Measurements from ENCODE around the gene RTN4RL1. TPM values are rescaled to one million over a fixed set of nuclear protein-coding genes. Genes with fewer than 3 reads are reported as not detected.

RTN4RL1 gene
- total RNA-seq, 1 donor from 2014 or later, result 0.77 TPM

- H3K27me3 Mint-ChIP-seq (ENCODE audit: low read depth, unreplicated experiment), result peaks cover 19% of the 10 kb centered on the region
- Histone ChIP-seq H3K4me1 (ENCODE audit: insufficient read depth, low read length) (peaks cover 9% of the 10 kb centered on the region), H3K4me2 (ENCODE audit: low read length) (no peak overlapping the region), H3K79me2 (ENCODE audit: insufficient read depth, low read length) (no peaks in the 10 kb centered on the region), H3K27me3 (ENCODE audit: insufficient read depth, low read length) (no peaks in the 10 kb centered on the region), H3K9ac (ENCODE audit: low read length) (no peak overlapping the region), H2AFZ (ENCODE audit: low read depth, low read length) (no peak overlapping the region), H3K27ac (ENCODE audit: low read depth, low read length) (no peak overlapping the region), H3K9me3 (ENCODE audit: insufficient read depth, low read depth, low read length) (no peaks in the 10 kb centered on the region), H3K36me3 (ENCODE audit: insufficient read depth, low read length) (no peaks in the 10 kb centered on the region), H3K4me3 (ENCODE audit: insufficient read depth, low read depth, low read length) (no peak overlapping the region), H4K20me1 (ENCODE audit: insufficient read depth, low read length) (no peaks in the 10 kb centered on the region)
- no peak for FAIRE-seq
- peak overlapping the region; percentile 41 for H3K4me3 Mint-ChIP-seq (ENCODE audit: unreplicated experiment)
- peaks cover 5% of the 10 kb centered on the region for H3K9me3 Mint-ChIP-seq (ENCODE audit: unreplicated experiment)
- H3K4me1 Mint-ChIP-seq (ENCODE audit: low read depth, unreplicated experiment), result peaks cover 15% of the 10 kb centered on the region
- H3K36me3 Mint-ChIP-seq (ENCODE audit: low read depth, unreplicated experiment), result no peaks in the 10 kb centered on the region
- TF ChIP-seq EZH2 (IDR thresholded peaks at IDR 0.05; ENCODE audit: insufficient read depth, low read length), result no peak
- TF ChIP-seq CTCF (IDR thresholded peaks at IDR 0.05; ENCODE audit: insufficient read depth, low read depth, low read length), result no peak
- no peak for DNase-seq (ENCODE audit: low read depth)
- peak overlapping the region; percentile 82 for H3K27ac Mint-ChIP-seq (ENCODE audit: unreplicated experiment)
Observed at GRCh38 chr17:1996800-1997288, 28.3 kb downstream of the RTN4RL1 start.

- H3K9ac ChIP-seq (ENCODE audit: low read length), result no peak overlapping the region
- Mint-ChIP-seq H3K36me3 (ENCODE audit: low read depth, unreplicated experiment) (no peaks in the 10 kb centered on the region), H3K9me3 (ENCODE audit: unreplicated experiment) (peaks cover 5% of the 10 kb centered on the region), H3K27ac (ENCODE audit: unreplicated experiment) (no peak overlapping the region), H3K27me3 (ENCODE audit: low read depth, unreplicated experiment) (peaks cover 24% of the 10 kb centered on the region), H3K4me3 (ENCODE audit: unreplicated experiment) (no peak overlapping the region), H3K4me1 (ENCODE audit: low read depth, unreplicated experiment) (peaks cover 15% of the 10 kb centered on the region)
- H4K20me1 ChIP-seq (ENCODE audit: insufficient read depth, low read length), result no peaks in the 10 kb centered on the region
- no peaks in the 10 kb centered on the region for H3K9me3 ChIP-seq (ENCODE audit: insufficient read depth, low read depth, low read length)
- peaks cover 9% of the 10 kb centered on the region for H3K4me1 ChIP-seq (ENCODE audit: insufficient read depth, low read length)
- H3K27me3 ChIP-seq (ENCODE audit: insufficient read depth, low read length), result no peaks in the 10 kb centered on the region
- no peak overlapping the region for H3K4me2 ChIP-seq (ENCODE audit: low read length)
- H3K79me2 ChIP-seq (ENCODE audit: insufficient read depth, low read length), result no peaks in the 10 kb centered on the region
- H3K27ac ChIP-seq (ENCODE audit: low read depth, low read length), result no peak overlapping the region
- no peak overlapping the region for H2AFZ ChIP-seq (ENCODE audit: low read depth, low read length)
- H3K4me3 ChIP-seq (ENCODE audit: insufficient read depth, low read depth, low read length), result no peak overlapping the region
- TF ChIP-seq CTCF (IDR thresholded peaks at IDR 0.05; ENCODE audit: insufficient read depth, low read depth, low read length), result no peak
- TF ChIP-seq EZH2 (IDR thresholded peaks at IDR 0.05; ENCODE audit: insufficient read depth, low read length), result no peak
- H3K36me3 ChIP-seq (ENCODE audit: insufficient read depth, low read length), result no peaks in the 10 kb centered on the region
- no peak for FAIRE-seq
- no peak for DNase-seq (ENCODE audit: low read depth)
Observed at GRCh38 chr17:1995907-1996799, 29.0 kb downstream of the RTN4RL1 start.

All from astrocyte (in vitro differentiated cells and primary cell).